ENCODE results near the gene SUSD6. TPM values are rescaled to one million over a fixed set of nuclear protein-coding genes. Genes with fewer than 3 reads are reported as not detected.

SUSD6 gene
- total RNA-seq, 4 donors from 2014 or later = 54.4 to 66.3 (median 57.7) TPM

DNA sequence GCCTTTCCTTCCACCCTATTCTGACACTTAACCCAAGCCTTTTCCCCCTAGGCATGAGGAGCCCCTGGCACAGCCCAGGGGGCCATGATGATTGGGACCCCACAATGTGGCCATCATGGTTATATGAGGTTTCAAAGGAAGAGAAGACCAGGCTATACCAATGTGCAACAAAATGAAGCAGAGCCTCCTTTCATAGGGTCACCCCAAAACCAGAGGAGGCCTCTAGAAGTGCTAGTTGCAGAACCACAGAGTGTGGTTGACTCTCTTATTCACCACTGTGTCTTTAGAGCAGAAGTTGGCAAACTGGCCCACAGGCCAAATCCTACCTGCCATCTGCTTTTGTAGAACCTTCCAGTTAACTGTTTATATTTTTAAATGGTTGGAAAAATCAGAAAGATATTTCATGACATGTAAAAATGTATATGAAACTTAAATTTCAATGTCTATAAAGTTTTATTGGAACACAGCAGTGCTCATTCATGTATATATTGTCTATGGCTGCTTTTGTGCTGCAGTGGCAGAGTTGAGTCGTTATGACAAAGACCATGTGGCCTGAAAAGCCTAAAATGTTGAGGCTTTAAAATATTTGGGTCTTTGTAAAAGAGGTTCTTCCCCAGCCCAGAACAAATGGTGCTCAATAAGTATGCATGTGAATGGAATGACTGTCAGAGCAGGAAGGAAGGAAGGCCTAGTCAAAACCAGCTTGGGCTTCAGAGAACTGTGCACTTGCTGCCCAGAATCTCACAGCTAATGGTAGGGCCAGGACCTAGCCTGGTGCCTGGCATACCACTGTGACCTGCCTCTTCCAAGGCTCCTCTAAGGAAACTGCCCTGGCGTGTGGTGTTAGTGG is 49.2 kb downstream of the SUSD6 start:
- TF ChIP-seq, protein P1, sequence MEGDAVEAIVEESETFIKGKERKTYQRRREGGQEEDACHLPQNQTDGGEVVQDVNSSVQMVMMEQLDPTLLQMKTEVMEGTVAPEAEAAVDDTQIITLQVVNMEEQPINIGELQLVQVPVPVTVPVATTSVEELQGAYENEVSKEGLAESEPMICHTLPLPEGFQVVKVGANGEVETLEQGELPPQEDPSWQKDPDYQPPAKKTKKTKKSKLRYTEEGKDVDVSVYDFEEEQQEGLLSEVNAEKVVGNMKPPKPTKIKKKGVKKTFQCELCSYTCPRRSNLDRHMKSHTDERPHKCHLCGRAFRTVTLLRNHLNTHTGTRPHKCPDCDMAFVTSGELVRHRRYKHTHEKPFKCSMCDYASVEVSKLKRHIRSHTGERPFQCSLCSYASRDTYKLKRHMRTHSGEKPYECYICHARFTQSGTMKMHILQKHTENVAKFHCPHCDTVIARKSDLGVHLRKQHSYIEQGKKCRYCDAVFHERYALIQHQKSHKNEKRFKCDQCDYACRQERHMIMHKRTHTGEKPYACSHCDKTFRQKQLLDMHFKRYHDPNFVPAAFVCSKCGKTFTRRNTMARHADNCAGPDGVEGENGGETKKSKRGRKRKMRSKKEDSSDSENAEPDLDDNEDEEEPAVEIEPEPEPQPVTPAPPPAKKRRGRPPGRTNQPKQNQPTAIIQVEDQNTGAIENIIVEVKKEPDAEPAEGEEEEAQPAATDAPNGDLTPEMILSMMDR (IDR thresholded peaks at IDR 0.05) = no peak
- TF ChIP-seq EP300 (IDR thresholded peaks at IDR 0.05) (no peak), POLR2A (IDR thresholded peaks at IDR 0.05) (no peak)
- peak overlapping the region in 3 of 4 donors; percentile 49 to 76 (median 50) for H3K27ac ChIP-seq
- 74 to 76% methylated on average over 2 of the region's 2 CpGs for WGBS, 2 donors
- peaks cover 3 to 89% (median 58%) of the 10 kb centered on the region in 4 donors for H3K4me1 ChIP-seq
- H3K4me3 ChIP-seq = no peak overlapping the region
- DNase-seq (ENCODE audit: low spot score in 2 of 2) = no peak
- no peaks in the 10 kb centered on the region for H3K27me3 ChIP-seq
- H3K9me3 ChIP-seq = no peaks in the 10 kb centered on the region
- peaks cover 0 to 23% (median 0%) of the 10 kb centered on the region in 3 donors for H3K36me3 ChIP-seq

- WGBS, 2 donors = 52 to 57% methylated on average over 1 of the region's 1 CpG
- Histone ChIP-seq H3K36me3 (peaks cover 0 to 23% (median 0%) of the 10 kb centered on the region in 3 donors), H3K27ac (peak overlapping the region in 3 of 4 donors; percentile 16 to 50 (median 49)), H3K4me3 (no peak overlapping the region), H3K4me1 (peaks cover 3 to 93% (median 61%) of the 10 kb centered on the region in 4 donors), H3K27me3 (no peaks in the 10 kb centered on the region), H3K9me3 (no peaks in the 10 kb centered on the region)
- TF ChIP-seq, protein P1 (IDR thresholded peaks at IDR 0.05) = no peak
- TF ChIP-seq EP300 (IDR thresholded peaks at IDR 0.05) = no peak
- no peak for TF ChIP-seq POLR2A (IDR thresholded peaks at IDR 0.05)
- no peak for DNase-seq (ENCODE audit: low spot score in 2 of 2)
These were observed 49.8 kb downstream of the SUSD6 start for GRCh38 chr14:69661194-69661537.

- no peaks in the 10 kb centered on the region for H3K9me3 ChIP-seq
- H3K27me3 ChIP-seq = no peaks in the 10 kb centered on the region
- H3K4me1 ChIP-seq = peaks cover 3 to 94% (median 69%) of the 10 kb centered on the region in 4 donors
- TF ChIP-seq POLR2A (IDR thresholded peaks at IDR 0.05) = no peak
- TF ChIP-seq, protein P1 (IDR thresholded peaks at IDR 0.05) = no peak
- no peak for TF ChIP-seq EP300 (IDR thresholded peaks at IDR 0.05)
- H3K4me3 ChIP-seq = no peak overlapping the region
- no peak for DNase-seq (ENCODE audit: low spot score in 2 of 2)
- H3K27ac ChIP-seq = peak overlapping the region in 3 of 4 donors; percentile 54 to 82 (median 67)
- WGBS, 2 donors = 91 to 92% methylated on average over 1 of the region's 1 CpG
- peaks cover 0 to 23% (median 0%) of the 10 kb centered on the region in 3 donors for H3K36me3 ChIP-seq
These were observed 51.4 kb downstream of the SUSD6 start for GRCh38 chr14:69662636-69663299.

DNA sequence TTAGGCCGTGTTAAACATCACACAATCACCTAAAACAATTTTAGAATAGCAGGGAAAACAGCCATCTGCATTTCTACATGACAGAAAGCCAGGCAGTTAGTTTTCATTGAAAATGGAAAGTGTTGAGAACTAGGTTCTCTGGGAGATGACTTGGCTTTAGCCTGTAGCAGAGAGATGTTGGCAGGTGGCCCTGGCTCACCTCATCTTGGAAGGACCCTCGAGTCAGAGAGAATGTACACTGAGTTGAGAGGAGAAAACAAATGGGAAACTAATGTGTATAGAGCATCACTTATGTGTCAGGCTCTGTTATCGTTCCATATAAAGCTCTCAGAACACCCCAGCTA is 51.9 kb downstream of the SUSD6 start:
- TF ChIP-seq, protein P1 (IDR thresholded peaks at IDR 0.05) = no peak
- TF ChIP-seq EP300 (IDR thresholded peaks at IDR 0.05) = no peak
- TF ChIP-seq POLR2A (IDR thresholded peaks at IDR 0.05) = no peak
- Histone ChIP-seq H3K27me3 (no peaks in the 10 kb centered on the region), H3K27ac (peak overlapping the region in 3 of 4 donors; percentile 54 to 82 (median 67)), H3K36me3 (peaks cover 0 to 23% (median 0%) of the 10 kb centered on the region in 3 donors), H3K4me1 (peaks cover 3 to 94% (median 68%) of the 10 kb centered on the region in 4 donors), H3K9me3 (no peaks in the 10 kb centered on the region), H3K4me3 (no peak overlapping the region)
- no peak for DNase-seq (ENCODE audit: low spot score in 2 of 2)
- 49 to 50% methylated on average over 3 of the region's 3 CpGs for WGBS, 2 donors

DNA sequence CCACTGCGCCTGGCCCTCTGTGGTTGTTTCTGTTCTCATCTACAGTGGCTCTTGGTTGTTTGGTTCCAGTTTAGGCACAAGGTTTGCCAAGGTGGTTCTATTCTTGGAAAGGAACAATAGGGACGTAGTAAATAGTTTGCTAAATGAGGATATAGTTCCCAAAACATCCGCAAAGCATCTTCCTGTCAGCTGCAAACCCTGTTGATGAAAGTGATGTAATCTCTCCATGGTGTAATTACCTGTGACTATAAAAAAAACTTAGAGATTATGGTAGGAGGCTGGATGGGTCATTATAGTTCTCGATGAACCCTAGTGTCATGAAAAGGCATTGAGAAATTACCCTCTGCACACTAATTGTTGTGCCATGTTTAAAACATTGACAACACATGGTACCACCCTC is 52.9 kb downstream of the SUSD6 start:
- Histone ChIP-seq H3K4me1 (peaks cover 3 to 89% (median 59%) of the 10 kb centered on the region in 4 donors), H3K27me3 (no peaks in the 10 kb centered on the region), H3K4me3 (no peak overlapping the region), H3K9me3 (no peaks in the 10 kb centered on the region), H3K36me3 (peaks cover 0 to 17% (median 0%) of the 10 kb centered on the region in 3 donors), H3K27ac (peak overlapping the region in 2 of 4 donors; percentile 67 to 82)
- no peak for DNase-seq (ENCODE audit: low spot score in 2 of 2)
- TF ChIP-seq EP300 (IDR thresholded peaks at IDR 0.05) = peak; percentile 13 to 50
- no peak for TF ChIP-seq POLR2A (IDR thresholded peaks at IDR 0.05)
- WGBS, 2 donors = 67 to 80% methylated on average over 4 of the region's 4 CpGs
